GM23338 (cell line): ENCODE results near the gene NEU2.

Experiments used
- CREB1 ChIP-seq: fragments of 250-450 bp; sonication (Bioruptor Pico); IDR thresholded peaks from 2 replicates; pipeline ENCODE4 v1.5.0; 2020; ENCODE audit warnings: low read depth, mild to moderate bottlenecking, moderate library complexity
- CTCF ChIP-seq, 2 experiments: fragments of 200-600 bp in 1 of 2; sonication (generic) in 1 of 2; conservative IDR thresholded peaks; 2 replicates each; pipeline versions ENCODE4 v1.5.1 to v1.6.1; 2016 to 2017; ENCODE audit warnings: antibody characterized with exemption in 2 of 2, low read depth in 2 of 2, mild to moderate bottlenecking in 2 of 2, moderate library complexity in 1 of 2
- ETS1 ChIP-seq: IDR thresholded peaks from 2 replicates; pipeline ENCODE4 v1.6.1; 2016; ENCODE audit warnings: antibody characterized with exemption
- EZH2 ChIP-seq: fragments of 200-600 bp; sonication (generic); IDR thresholded peaks from one replicate; pipeline ENCODE4 v1.8.0; 2017; ENCODE audit warnings: antibody characterized with exemption, mild to moderate bottlenecking, low read depth; ENCODE audit not compliant: unreplicated experiment
- EZH2phosphoT487 ChIP-seq: fragments of 200-600 bp; sonication (generic); IDR thresholded peaks from one replicate; pipeline ENCODE4 v1.8.1; 2018; ENCODE audit warnings: antibody characterized with exemption; ENCODE audit not compliant: unreplicated experiment
- JUNB ChIP-seq: IDR thresholded peaks from one replicate; pipeline ENCODE4 v1.6.1; 2016; ENCODE audit warnings: antibody characterized with exemption; ENCODE audit not compliant: unreplicated experiment
- NANOG ChIP-seq: IDR thresholded peaks from 2 replicates; pipeline ENCODE4 v1.6.1; 2016; ENCODE audit warnings: antibody characterized with exemption, borderline replicate concordance
- POLR2AphosphoS5 ChIP-seq: IDR thresholded peaks from 2 replicates; pipeline ENCODE4 v1.6.1; 2016; ENCODE audit warnings: antibody characterized with exemption, low read depth
- REST ChIP-seq: IDR thresholded peaks from one replicate; pipeline ENCODE4 v1.6.1; 2018; ENCODE audit warnings: antibody characterized with exemption; ENCODE audit not compliant: unreplicated experiment
- STAT1 ChIP-seq: IDR thresholded peaks from one replicate; pipeline ENCODE4 v1.6.1; 2016; ENCODE audit warnings: antibody characterized with exemption; ENCODE audit not compliant: unreplicated experiment
- ZNF114 ChIP-seq: fragments of 250-450 bp; sonication (Bioruptor Pico); IDR thresholded peaks from 2 replicates; pipeline ENCODE4 v1.5.0; 2020; ENCODE audit warnings: mild to moderate bottlenecking, moderate library complexity
- ZNF331 ChIP-seq: fragments of 250-450 bp; sonication (Bioruptor Pico); IDR thresholded peaks from 2 replicates; pipeline ENCODE4 v1.5.0; 2020; ENCODE audit warnings: low read depth, mild to moderate bottlenecking, moderate library complexity
- ZNF462 ChIP-seq: fragments of 250-450 bp; sonication (Bioruptor Pico); IDR thresholded peaks from 2 replicates; pipeline ENCODE4 v1.5.0; 2020; ENCODE audit warnings: mild to moderate bottlenecking, moderate library complexity

- TF ChIP-seq CTCF (conservative IDR thresholded peaks at IDR 0.05; ENCODE audit: low read depth in 2 of 2): peak; percentile 96 to 98
- TF ChIP-seq POLR2AphosphoS5: no peak
- TF ChIP-seq REST: no peak
- TF ChIP-seq EZH2phosphoT487: no peak
- TF ChIP-seq STAT1: no peak
- no peak for TF ChIP-seq NANOG
- TF ChIP-seq EZH2: no peak
- TF ChIP-seq JUNB: no peak
- TF ChIP-seq ETS1: no peak
- TF ChIP-seq CREB1 (CRISPR knock-in tag): no peak
- TF ChIP-seq ZNF462 (CRISPR knock-in tag): no peak
- TF ChIP-seq ZNF114 (CRISPR knock-in tag): no peak
- no peak for TF ChIP-seq ZNF331 (CRISPR knock-in tag)
Measured at GRCh38 chr2:233053928-233054784, 21.7 kb downstream of the NEU2 start.
